ENCODE results near the gene SIRT6. TPM values are rescaled to one million over a fixed set of nuclear protein-coding genes. Genes with fewer than 3 reads are reported as not detected.
"Not testable (repeated sequence)": the region's sequence is repeated elsewhere in the genome, so short reads cannot be mapped to it uniquely, and the experiment has no call there.

SIRT6 gene
- 27.3 TPM for total RNA-seq
- polyA plus RNA-seq (ENCODE audit: insufficient read depth, low read depth, low replicate concordance), result 27.0 TPM
- long read RNA-seq, donor 1, partial matches to known transcripts, result 0 of 3 reads
- long read RNA-seq, donor 1, other reads (novel, unspliced or antisense), result 0 of 3 reads
- long read RNA-seq, donor 2, transcript SIRT6-202 (8 exons, 1,641 nt), result major isoform, 5 of 6 reads
- long read RNA-seq, donor 2, partial matches to known transcripts, result 0 of 6 reads
- long read RNA-seq, donor 2, other reads (novel, unspliced or antisense), result 0 of 6 reads
- long read RNA-seq, donor 3, partial matches to known transcripts, result 0 of 4 reads
- long read RNA-seq, donor 3, other reads (novel, unspliced or antisense), result 0 of 4 reads
- long read RNA-seq, donor 4, partial matches to known transcripts, result 0 of 7 reads
- long read RNA-seq, donor 4, other reads (novel, unspliced or antisense), result 0 of 7 reads
- long read RNA-seq, donor 5, result 0 reads
- long read RNA-seq, donor 6, partial matches to known transcripts, result 0 of 5 reads
- long read RNA-seq, donor 6, other reads (novel, unspliced or antisense), result 0 of 5 reads
- long read RNA-seq, donor 7, partial matches to known transcripts, result 1 of 12 reads
- long read RNA-seq, donor 7, other reads (novel, unspliced or antisense), result 4 of 12 reads
- long read RNA-seq, donor 8, transcript SIRT6-202 (8 exons, 1,641 nt), result major isoform, 5 of 6 reads
- long read RNA-seq, donor 8, partial matches to known transcripts, result 0 of 6 reads
- long read RNA-seq, donor 8, other reads (novel, unspliced or antisense), result 0 of 6 reads
- long read RNA-seq, donor 9, partial matches to known transcripts, result 0 of 4 reads
- long read RNA-seq, donor 9, other reads (novel, unspliced or antisense), result 0 of 4 reads
- long read RNA-seq, donor 10, partial matches to known transcripts, result 0 of 4 reads
- long read RNA-seq, donor 10, other reads (novel, unspliced or antisense), result 0 of 4 reads

- FAIRE-seq (no peak), DNase-seq (peak; percentile 95 to 99 (median 97))
- no peaks in the 10 kb centered on the region for H3K9me3 ChIP-seq (ENCODE audit: control insufficient read depth in 2 of 3, insufficient read depth in 1 of 3, low read length in 3 of 3)
- intact Hi-C loops (cut with DNase I), result no loop called here
- no peaks in the 10 kb centered on the region for H3K27me3 ChIP-seq (ENCODE audit: control insufficient read depth, insufficient read depth, low read length)
- TF ChIP-seq CTCF (IDR thresholded peaks at IDR 0.05; ENCODE audit: borderline replicate concordance, extremely low read depth, insufficient read depth), result no peak
- peaks cover 0 to 2% (median 0%) of the 10 kb centered on the region in 3 donors for H3K36me3 ChIP-seq (ENCODE audit: control insufficient read depth in 2 of 3, insufficient read depth in 3 of 3, low read length in 3 of 3)
- peaks cover 0 to 12% (median 0%) of the 10 kb centered on the region in 3 donors for H3K4me1 ChIP-seq (ENCODE audit: control insufficient read depth in 2 of 3, insufficient read depth in 2 of 3, low read depth in 1 of 3, low read length in 3 of 3)
- peak within 1 kb of the TSS; percentile 62 to 98 (median 89) for H3K9ac ChIP-seq (ENCODE audit: low read length in 3 of 3)
- peak within 1 kb of the TSS; percentile 80 to 97 (median 87) for H3K4me3 ChIP-seq (ENCODE audit: low read length in 3 of 3)
- peak within 1 kb of the TSS; percentile 57 to 71 for H3K27ac ChIP-seq (ENCODE audit: low read depth in 2 of 2, low read length in 2 of 2)
These were observed at the start of gene SIRT6, which contains the start of gene ANKRD24 for GRCh38 chr19:4182084-4182810. TSS of gene SIRT6 (minus strand) at chr19:4182563. CDS start at chr19:4182539, 24 bp downstream. TSS of gene ANKRD24 (plus strand) at chr19:4182689. CDS start at chr19:4186426, 3,737 bp downstream.

DNA sequence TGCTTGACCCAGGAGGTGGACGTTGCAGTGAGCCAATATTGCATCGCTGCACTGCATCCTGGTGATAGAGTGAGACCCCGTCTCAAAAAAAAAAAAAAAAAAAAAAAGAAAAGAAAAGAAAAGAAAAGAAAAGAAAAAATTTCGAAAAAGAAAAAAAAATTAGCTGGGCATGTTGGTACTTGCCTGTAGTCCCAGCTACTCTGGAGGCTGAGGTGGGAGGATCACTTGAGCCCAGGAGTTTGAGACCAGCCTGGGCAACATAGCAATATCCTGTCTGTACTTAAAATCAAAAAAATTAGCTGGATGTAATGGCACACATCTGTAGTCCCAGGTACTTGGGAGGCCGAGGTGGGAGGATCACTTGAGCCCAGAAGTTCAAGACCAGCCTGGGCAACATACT is 49.8 kb upstream of the SIRT6 start:
- H3K4me1 ChIP-seq (ENCODE audit: control insufficient read depth in 2 of 3, insufficient read depth in 2 of 3, low read depth in 1 of 3, low read length in 3 of 3); H3K9ac ChIP-seq (ENCODE audit: low read length in 3 of 3); H3K36me3 ChIP-seq (ENCODE audit: control insufficient read depth in 2 of 3, insufficient read depth in 3 of 3, low read length in 3 of 3); H3K27me3 ChIP-seq (ENCODE audit: control insufficient read depth, insufficient read depth, low read length); H3K4me3 ChIP-seq (ENCODE audit: low read length in 3 of 3); FAIRE-seq; intact Hi-C loops (cut with DNase I); H3K27ac ChIP-seq (ENCODE audit: low read depth in 2 of 2, low read length in 2 of 2); H3K9me3 ChIP-seq (ENCODE audit: control insufficient read depth in 2 of 3, insufficient read depth in 1 of 3, low read length in 3 of 3); DNase-seq: not testable (repeated sequence)

DNA sequence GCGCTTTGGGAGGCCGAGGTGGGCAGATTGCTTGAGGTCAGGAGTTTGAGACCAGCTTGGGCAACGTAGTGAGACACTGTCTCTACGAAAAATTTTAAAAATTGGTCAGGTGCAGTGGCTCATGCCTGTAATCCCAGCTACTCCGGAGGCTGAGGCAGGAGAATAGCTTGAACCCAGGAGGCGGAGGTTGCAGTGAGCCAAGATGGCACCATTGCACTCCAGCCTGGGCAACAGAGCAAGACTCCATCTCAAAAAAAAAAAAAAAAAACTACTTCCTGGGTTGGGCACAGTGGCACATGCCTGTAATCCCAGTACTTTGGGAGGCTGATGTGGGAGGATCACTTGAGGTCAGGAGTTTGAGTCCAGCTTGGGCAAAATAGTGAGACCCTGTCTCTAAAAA is 49.2 kb upstream of the SIRT6 start:
- H3K9me3 ChIP-seq (ENCODE audit: control insufficient read depth in 2 of 3, insufficient read depth in 1 of 3, low read length in 3 of 3); DNase-seq; H3K4me3 ChIP-seq (ENCODE audit: low read length in 3 of 3); FAIRE-seq; H3K4me1 ChIP-seq (ENCODE audit: control insufficient read depth in 2 of 3, insufficient read depth in 2 of 3, low read depth in 1 of 3, low read length in 3 of 3); intact Hi-C loops (cut with DNase I); H3K27me3 ChIP-seq (ENCODE audit: control insufficient read depth, insufficient read depth, low read length); H3K36me3 ChIP-seq (ENCODE audit: control insufficient read depth in 2 of 3, insufficient read depth in 3 of 3, low read length in 3 of 3); H3K27ac ChIP-seq (ENCODE audit: low read depth in 2 of 2, low read length in 2 of 2); H3K9ac ChIP-seq (ENCODE audit: low read length in 3 of 3): not testable (repeated sequence)

GRCh38 chr19:4230237-4230636 is 47.9 kb upstream of the SIRT6 start:
- FAIRE-seq; H3K36me3 ChIP-seq (ENCODE audit: control insufficient read depth in 2 of 3, insufficient read depth in 3 of 3, low read length in 3 of 3); H3K27me3 ChIP-seq (ENCODE audit: control insufficient read depth, insufficient read depth, low read length); H3K9ac ChIP-seq (ENCODE audit: low read length in 3 of 3); H3K4me3 ChIP-seq (ENCODE audit: low read length in 3 of 3); H3K4me1 ChIP-seq (ENCODE audit: control insufficient read depth in 2 of 3, insufficient read depth in 2 of 3, low read depth in 1 of 3, low read length in 3 of 3); H3K9me3 ChIP-seq (ENCODE audit: control insufficient read depth in 2 of 3, insufficient read depth in 1 of 3, low read length in 3 of 3); intact Hi-C loops (cut with DNase I); DNase-seq; H3K27ac ChIP-seq (ENCODE audit: low read depth in 2 of 2, low read length in 2 of 2): not testable (repeated sequence)
